ENCODE data around the gene ATP5MG. TPM values are rescaled to one million over a fixed set of nuclear protein-coding genes. Genes with fewer than 3 reads are reported as not detected.

The ATP5MG gene
- total RNA-seq, 6 donors from 2014 or later: 22.2 to 178 (median 58.0) TPM

- H3K36me3 ChIP-seq: no peaks in the 10 kb centered on the region
- no peak for TF ChIP-seq EP300 (IDR thresholded peaks at IDR 0.05)
- TF ChIP-seq POLR2AphosphoS5 (IDR thresholded peaks at IDR 0.05): no peak
- TF ChIP-seq POLR2A (IDR thresholded peaks at IDR 0.05): no peak
- peak overlapping the region; percentile 87 to 94 (median 90) for H3K27ac ChIP-seq
- 0 to 1% methylated on average over 25 to 34 of the region's 34 CpGs for WGBS, 2 donors
- H3K4me3 ChIP-seq: peak overlapping the region; percentile 73 to 99 (median 88)
- ATAC-seq (ENCODE audit: low FRiP score in 2 of 2) (peak; percentile 41 to 64), DNase-seq (peak; percentile 63 to 83)
- no peaks in the 10 kb centered on the region for H3K9me3 ChIP-seq
- H3K4me1 ChIP-seq: peaks cover 31 to 46% (median 39%) of the 10 kb centered on the region in 4 donors
- peaks cover 0 to 4% (median 2%) of the 10 kb centered on the region in 4 donors for H3K27me3 ChIP-seq
Observed at GRCh38 chr11:118435290-118435892, 34.0 kb downstream of the ATP5MG start.

GRCh38 chr11:118435893-118436624 is 34.7 kb downstream of the ATP5MG start, which contains the start of gene KMT2A:
TSS of gene KMT2A (plus strand) at chr11:118436492. CDS start at chr11:118436513, 21 bp downstream.
- peak within 1 kb of the TSS; percentile 87 to 94 (median 90) for H3K27ac ChIP-seq
- peaks cover 33 to 52% (median 45%) of the 10 kb centered on the region in 4 donors for H3K4me1 ChIP-seq
- ATAC-seq (ENCODE audit: low FRiP score in 2 of 2): peak; percentile 97 to 98
- peak within 1 kb of the TSS; percentile 78 to 99 (median 88) for H3K4me3 ChIP-seq
- peak; percentile 94 to 99 for DNase-seq
- TF ChIP-seq POLR2A (IDR thresholded peaks at IDR 0.05): peak; percentile 25 to 63 (median 32)
- TF ChIP-seq CTCF (IDR thresholded peaks at IDR 0.05): peak in 4 of 6 experiments; percentile 89 to 96 (median 96)
- peak in 1 of 2 donors; percentile 46 for TF ChIP-seq POLR2AphosphoS5 (IDR thresholded peaks at IDR 0.05)
- TF ChIP-seq EP300 (IDR thresholded peaks at IDR 0.05): no peak
- no peaks in the 10 kb centered on the region for H3K36me3 ChIP-seq
- peaks cover 0 to 4% (median 2%) of the 10 kb centered on the region in 4 donors for H3K27me3 ChIP-seq
- 0% methylated on average over 5 to 60 of the region's 83 CpGs for WGBS, 2 donors
- H3K9me3 ChIP-seq: no peaks in the 10 kb centered on the region

GRCh38 chr11:118436639-118437207 is 35.3 kb downstream of the ATP5MG start:
- DNase-seq (peak in 1 of 2 donors; percentile 21), ATAC-seq (ENCODE audit: low FRiP score in 2 of 2) (peak in 1 of 2 donors; percentile 0)
- 0 to 1% methylated on average over 3 to 18 of the region's 55 CpGs for WGBS, 2 donors
- Histone ChIP-seq H3K27me3 (peaks cover 0 to 4% (median 2%) of the 10 kb centered on the region in 4 donors), H3K4me3 (peak overlapping the region; percentile 78 to 99 (median 88)), H3K4me1 (peaks cover 40 to 58% (median 51%) of the 10 kb centered on the region in 4 donors), H3K36me3 (no peaks in the 10 kb centered on the region), H3K9me3 (no peaks in the 10 kb centered on the region), H3K27ac (peak overlapping the region; percentile 87 to 94 (median 90))
- TF ChIP-seq EP300 (IDR thresholded peaks at IDR 0.05): no peak
- no peak for TF ChIP-seq CTCF (IDR thresholded peaks at IDR 0.05)
- TF ChIP-seq POLR2AphosphoS5 (IDR thresholded peaks at IDR 0.05): no peak
- no peak for TF ChIP-seq POLR2A (IDR thresholded peaks at IDR 0.05)

- 1% methylated on average over 26 of the region's 28 CpGs for WGBS, 2 donors
- Histone ChIP-seq H3K36me3 (no peaks in the 10 kb centered on the region), H3K4me1 (peaks cover 47 to 63% (median 57%) of the 10 kb centered on the region in 4 donors), H3K9me3 (no peaks in the 10 kb centered on the region), H3K27me3 (peaks cover 0 to 4% (median 2%) of the 10 kb centered on the region in 4 donors), H3K27ac (peak overlapping the region; percentile 87 to 94 (median 90)), H3K4me3 (peak overlapping the region; percentile 78 to 99 (median 88))
- DNase-seq (peak in 1 of 2 donors; percentile 53), ATAC-seq (ENCODE audit: low FRiP score in 2 of 2) (peak in 1 of 2 donors; percentile 12)
- TF ChIP-seq POLR2AphosphoS5 (IDR thresholded peaks at IDR 0.05) (peak in 1 of 2 donors; percentile 6), EP300 (IDR thresholded peaks at IDR 0.05) (no peak), POLR2A (IDR thresholded peaks at IDR 0.05) (no peak)
Observed at GRCh38 chr11:118437208-118438125, 36.1 kb downstream of the ATP5MG start.
